ENCODE results near the gene LIMD2. TPM values are rescaled to one million over a fixed set of nuclear protein-coding genes. Genes with fewer than 3 reads are reported as not detected.

Gene LIMD2
- total RNA-seq = 4.5 and 10.4 TPM in 2 replicates

GRCh38 chr17:63699638-63700527 is at the start of gene LIMD2:
TSS of gene LIMD2 (minus strand) at chr17:63700125. CDS start at chr17:63699298, 827 bp downstream.

GRCh38 chr17:63741408-63742173 is 41.7 kb upstream of the LIMD2 start, which contains the start of gene STRADA:
TSS of gene STRADA (minus strand) at chr17:63741799. CDS start at chr17:63728369, 13,430 bp downstream.

Other genes with a start within 250 kb of the LIMD2 start
- 0.72 and 0.85 TPM in 2 replicates for gene ACE, start 223.1 kb downstream of the LIMD2 start, total RNA-seq
- not detected in 2 replicates for gene KCNH6, start 176.8 kb downstream of the LIMD2 start, total RNA-seq
- gene DCAF7, start 149.6 kb downstream of the LIMD2 start, total RNA-seq = 12.0 and 16.6 TPM in 2 replicates
- 17.1 and 21.0 TPM in 2 replicates for gene TACO1, start 99.2 kb downstream of the LIMD2 start, total RNA-seq
- 9.4 and 10.8 TPM in 2 replicates for gene MAP3K3, start 77.7 kb downstream of the LIMD2 start, total RNA-seq
- gene STRADA, start 41.7 kb upstream of the LIMD2 start, total RNA-seq = 5.8 and 7.5 TPM in 2 replicates
- gene CCDC47, start 73.5 kb upstream of the LIMD2 start, total RNA-seq = 78.2 and 78.3 TPM in 2 replicates
- 41.3 and 44.3 TPM in 2 replicates for gene DDX42, start 74.0 kb upstream of the LIMD2 start, total RNA-seq
- gene PSMC5, start 127.3 kb upstream of the LIMD2 start, total RNA-seq = 14.3 and 27.7 TPM in 2 replicates
- gene FTSJ3, start 127.5 kb upstream of the LIMD2 start, total RNA-seq = 55.2 and 66.3 TPM in 2 replicates
- gene SMARCD2, start 142.6 kb upstream of the LIMD2 start, total RNA-seq = 121 and 165 TPM in 2 replicates
- not detected in 2 replicates for gene CSH2, start 173.6 kb upstream of the LIMD2 start, total RNA-seq
- not detected in 2 replicates for gene GH2, start 181.8 kb upstream of the LIMD2 start, total RNA-seq
- not detected in 2 replicates for gene CSH1, start 196.4 kb upstream of the LIMD2 start, total RNA-seq
- not detected in 2 replicates for gene CSHL1, start 211.1 kb upstream of the LIMD2 start, total RNA-seq
- not detected in 2 replicates for gene GH1, start 218.7 kb upstream of the LIMD2 start, total RNA-seq
- not detected in 2 replicates for gene CD79B, start 232.2 kb upstream of the LIMD2 start, total RNA-seq